Nephron progenitor cell (in vitro differentiated cells): ENCODE data around the gene RPTOR.
"Not testable (repeated sequence)": the region's sequence is repeated elsewhere in the genome, so short reads cannot be mapped to it uniquely, and the experiment has no call there.

Experiments used
- DNase-seq: peaks from one replicate; pipeline ENCODE4 v3.0.0; 2021
- H3K27ac Mint-ChIP-seq: 2 replicates; pipeline ENCODE4 v1.8.0; 2021; ENCODE audit warnings: mild to moderate bottlenecking, moderate library complexity, mixed read lengths
- H3K27me3 Mint-ChIP-seq: 2 replicates; pipeline ENCODE4 v1.8.0; 2021; ENCODE audit warnings: mild to moderate bottlenecking, low read depth, mixed read lengths; ENCODE audit not compliant: poor library complexity
- H3K36me3 Mint-ChIP-seq: 2 replicates; pipeline ENCODE4 v1.8.0; 2021; ENCODE audit warnings: low read depth, mixed read lengths
- H3K4me1 Mint-ChIP-seq: 2 replicates; pipeline ENCODE4 v1.8.0; 2021; ENCODE audit warnings: mixed read lengths
- H3K4me3 Mint-ChIP-seq: 2 replicates; pipeline ENCODE4 v1.8.0; 2021; ENCODE audit warnings: mild to moderate bottlenecking, moderate library complexity, mixed read lengths
- H3K9me3 Mint-ChIP-seq: 2 replicates; pipeline ENCODE4 v1.8.0; 2021; ENCODE audit warnings: mild to moderate bottlenecking, moderate library complexity, mixed read lengths
- TF ChIP-seq, protein P1 (sequence below): fragments of 200-600 bp; sonication (generic); IDR thresholded peaks from 2 replicates; pipeline ENCODE4 v1.5.0; 2021; ENCODE audit warnings: antibody characterized with exemption

The RPTOR gene

DNA sequence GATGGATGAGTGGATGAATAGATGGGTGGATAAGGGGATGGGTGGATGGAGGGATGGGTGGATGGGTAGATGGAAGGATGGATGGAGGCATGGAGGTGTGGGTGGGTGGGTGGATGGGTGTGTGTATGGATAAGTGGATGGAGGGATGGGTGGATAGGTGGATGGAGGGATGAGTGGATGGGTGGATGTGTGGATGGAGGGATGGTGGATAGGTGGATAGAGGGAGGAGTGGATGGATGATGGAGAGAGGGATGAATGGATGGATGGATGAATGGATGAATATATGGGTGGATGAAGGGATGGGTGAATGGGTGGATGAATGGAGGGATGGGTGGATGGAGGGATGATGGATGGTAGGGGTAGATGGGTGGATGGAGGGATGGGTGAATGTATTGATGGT is 40.7 kb upstream of the RPTOR start:
- H3K27me3 Mint-ChIP-seq = peaks cover 65% of the 10 kb centered on the region
- peaks cover 40% of the 10 kb centered on the region for H3K4me1 Mint-ChIP-seq
- TF ChIP-seq, protein P1, sequence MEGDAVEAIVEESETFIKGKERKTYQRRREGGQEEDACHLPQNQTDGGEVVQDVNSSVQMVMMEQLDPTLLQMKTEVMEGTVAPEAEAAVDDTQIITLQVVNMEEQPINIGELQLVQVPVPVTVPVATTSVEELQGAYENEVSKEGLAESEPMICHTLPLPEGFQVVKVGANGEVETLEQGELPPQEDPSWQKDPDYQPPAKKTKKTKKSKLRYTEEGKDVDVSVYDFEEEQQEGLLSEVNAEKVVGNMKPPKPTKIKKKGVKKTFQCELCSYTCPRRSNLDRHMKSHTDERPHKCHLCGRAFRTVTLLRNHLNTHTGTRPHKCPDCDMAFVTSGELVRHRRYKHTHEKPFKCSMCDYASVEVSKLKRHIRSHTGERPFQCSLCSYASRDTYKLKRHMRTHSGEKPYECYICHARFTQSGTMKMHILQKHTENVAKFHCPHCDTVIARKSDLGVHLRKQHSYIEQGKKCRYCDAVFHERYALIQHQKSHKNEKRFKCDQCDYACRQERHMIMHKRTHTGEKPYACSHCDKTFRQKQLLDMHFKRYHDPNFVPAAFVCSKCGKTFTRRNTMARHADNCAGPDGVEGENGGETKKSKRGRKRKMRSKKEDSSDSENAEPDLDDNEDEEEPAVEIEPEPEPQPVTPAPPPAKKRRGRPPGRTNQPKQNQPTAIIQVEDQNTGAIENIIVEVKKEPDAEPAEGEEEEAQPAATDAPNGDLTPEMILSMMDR = no peak
- H3K27ac Mint-ChIP-seq = no peak overlapping the region
- no peaks in the 10 kb centered on the region for H3K36me3 Mint-ChIP-seq
- no peaks in the 10 kb centered on the region for H3K9me3 Mint-ChIP-seq
- no peak overlapping the region for H3K4me3 Mint-ChIP-seq
- no peak for DNase-seq

DNA sequence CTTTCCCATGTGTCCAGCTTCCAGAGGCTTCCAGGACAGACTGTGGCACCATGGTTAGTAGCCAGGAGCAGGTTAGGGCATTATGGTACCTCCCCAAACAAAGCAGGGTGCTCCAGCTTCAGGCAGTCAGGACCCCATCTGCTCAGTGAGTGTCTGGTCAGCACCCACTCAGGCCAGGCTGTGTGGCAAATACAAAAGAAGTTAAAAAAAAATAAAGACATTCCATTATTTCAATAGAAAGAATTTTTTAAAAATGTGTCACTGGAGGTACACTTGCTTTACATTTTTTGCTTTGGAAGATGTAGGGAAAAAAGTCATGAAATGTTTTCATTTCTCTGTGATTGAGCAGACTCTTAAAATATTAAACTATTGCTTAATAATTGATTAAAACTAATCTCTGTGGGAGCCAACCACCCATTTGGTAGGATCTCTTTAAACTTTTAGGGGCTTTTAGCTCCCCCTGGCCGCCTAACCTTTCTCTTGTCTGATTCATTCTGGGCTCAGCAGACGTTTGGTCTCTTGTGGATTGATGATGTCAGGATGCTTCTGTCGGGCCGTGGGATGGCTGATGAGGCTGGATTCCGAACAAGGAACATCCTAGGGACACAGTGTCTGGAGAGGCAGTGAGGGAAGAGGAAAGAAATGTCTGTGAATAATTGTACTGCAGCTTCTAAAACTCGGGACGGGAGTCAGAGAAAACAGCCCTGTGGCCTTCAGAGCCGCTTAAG is 39.8 kb upstream of the RPTOR start:
- DNase-seq = no peak
- Mint-ChIP-seq H3K27me3 (peaks cover 68% of the 10 kb centered on the region), H3K9me3 (no peaks in the 10 kb centered on the region), H3K27ac (no peak overlapping the region), H3K4me1 (peaks cover 30% of the 10 kb centered on the region), H3K4me3 (no peak overlapping the region), H3K36me3 (no peaks in the 10 kb centered on the region)
- TF ChIP-seq, protein P1 = no peak

DNA sequence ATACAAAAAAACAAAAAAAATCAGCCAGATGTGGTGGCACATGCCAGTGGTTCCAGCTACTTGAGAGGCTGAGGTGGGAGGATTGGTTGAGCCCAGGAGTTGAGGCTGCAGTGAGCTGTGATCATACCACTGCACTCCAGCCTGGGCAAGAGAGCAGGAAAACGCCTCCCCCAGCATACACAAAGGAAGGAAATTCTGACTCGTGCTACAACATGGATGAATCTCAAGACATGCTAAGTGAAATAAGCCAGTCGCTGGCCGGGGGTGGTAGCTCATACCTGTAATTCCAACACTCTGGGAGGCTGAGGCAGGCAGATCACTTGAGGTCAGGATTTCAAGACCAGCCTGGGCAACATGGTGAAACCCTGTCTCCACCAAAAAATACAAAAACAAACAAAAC is 37.5 kb upstream of the RPTOR start:
- H3K4me3 Mint-ChIP-seq, DNase-seq, H3K36me3 Mint-ChIP-seq, H3K27ac Mint-ChIP-seq, H3K9me3 Mint-ChIP-seq: not testable (repeated sequence)
- Mint-ChIP-seq H3K27me3 (peaks cover 56% of the 10 kb centered on the region), H3K4me1 (peaks cover 10% of the 10 kb centered on the region)

DNA sequence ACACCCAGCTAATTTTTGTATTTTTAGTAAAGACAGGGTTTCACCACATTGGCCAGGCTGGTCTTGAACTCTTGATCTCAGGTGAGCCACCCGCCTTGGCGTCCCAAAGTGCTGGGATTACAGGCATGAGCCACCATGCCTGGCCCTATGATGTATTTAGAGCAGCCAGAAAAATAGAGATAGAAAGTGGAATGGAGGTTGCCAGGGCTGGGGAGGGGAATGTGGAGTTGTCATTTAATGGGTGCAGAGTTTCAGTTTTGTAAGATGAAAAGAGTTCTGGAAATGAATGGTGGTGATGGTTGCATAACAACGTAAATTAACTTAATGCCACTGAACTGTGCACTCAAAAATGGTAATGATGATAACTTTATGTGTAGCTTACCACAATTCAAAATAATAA is 36.7 kb upstream of the RPTOR start:
- Mint-ChIP-seq H3K27me3 (peaks cover 57% of the 10 kb centered on the region), H3K4me1 (peaks cover 5% of the 10 kb centered on the region), H3K27ac (no peak overlapping the region), H3K36me3 (no peaks in the 10 kb centered on the region), H3K9me3 (no peaks in the 10 kb centered on the region), H3K4me3 (no peak overlapping the region)
- no peak for DNase-seq
- TF ChIP-seq, protein P1 = no peak

DNA sequence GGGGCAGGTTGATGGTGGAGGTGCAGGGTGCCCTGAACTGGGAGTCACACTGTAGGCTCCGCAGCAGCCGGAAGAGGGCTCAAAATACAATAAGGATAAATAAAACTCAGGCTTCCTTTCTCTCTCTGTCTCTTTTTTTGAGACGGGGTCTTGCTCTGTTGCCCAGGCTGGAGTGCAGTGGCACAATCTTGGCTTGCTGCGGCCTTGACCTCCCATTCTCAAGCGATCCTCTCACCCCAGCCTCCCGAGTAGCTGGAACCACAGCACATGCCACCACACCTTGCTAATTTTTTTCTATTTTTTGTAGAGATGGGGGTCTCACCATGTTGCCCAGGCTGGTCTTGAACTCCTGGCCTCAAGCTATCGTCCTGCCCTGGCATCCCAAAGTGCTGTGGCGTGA is 35.3 kb upstream of the RPTOR start:
- DNase-seq = no peak
- no peak overlapping the region for H3K4me3 Mint-ChIP-seq
- H3K9me3 Mint-ChIP-seq = no peaks in the 10 kb centered on the region
- no peaks in the 10 kb centered on the region for H3K36me3 Mint-ChIP-seq
- peaks cover 55% of the 10 kb centered on the region for H3K27me3 Mint-ChIP-seq
- TF ChIP-seq, protein P1 = no peak
- H3K27ac Mint-ChIP-seq = no peak overlapping the region
- H3K4me1 Mint-ChIP-seq = peaks cover 15% of the 10 kb centered on the region

DNA sequence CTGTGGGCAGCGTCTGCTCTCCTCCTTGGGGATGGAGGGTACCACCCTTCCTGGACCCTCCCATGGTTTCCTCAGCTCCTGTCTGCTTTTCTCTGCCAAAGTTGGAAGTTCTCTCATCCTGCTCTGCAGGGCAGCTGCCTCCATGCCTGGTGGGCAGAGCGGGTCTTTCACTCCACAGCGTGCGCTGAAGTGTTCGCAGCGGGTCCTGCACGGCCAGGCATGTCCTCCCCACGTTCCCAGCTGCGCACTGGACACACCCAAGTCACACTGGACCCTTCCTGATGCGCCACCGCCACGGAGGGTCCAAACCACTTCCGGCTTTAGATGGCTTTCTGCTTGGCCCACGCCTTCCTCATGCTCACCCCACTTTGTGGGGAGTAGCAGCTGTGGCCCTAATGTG is 34.5 kb upstream of the RPTOR start:
- TF ChIP-seq, protein P1 = no peak
- Mint-ChIP-seq H3K9me3 (no peaks in the 10 kb centered on the region), H3K27ac (no peak overlapping the region), H3K36me3 (no peaks in the 10 kb centered on the region), H3K4me3 (no peak overlapping the region), H3K4me1 (peaks cover 12% of the 10 kb centered on the region), H3K27me3 (peaks cover 48% of the 10 kb centered on the region)
- DNase-seq = no peak
